H1 (cell line): ENCODE measurements around the gene TMEM117. TPM values are rescaled to one million over a fixed set of nuclear protein-coding genes. Genes with fewer than 3 reads are reported as not detected.
"Not testable (repeated sequence)": the region's sequence is repeated elsewhere in the genome, so short reads cannot be mapped to it uniquely, and the experiment has no call there.

ENCODE experiments used
- CTCF ChIA-PET: fragments of 300-600 bp; sonication (Branson Sonifier 250); formaldehyde crosslinking; loops from one replicate; lab custom pipeline; 2021; ENCODE audit not compliant: partially characterized antibody; lab: Charles Lee
- POLR2A ChIA-PET: fragments of 300-600 bp; sonication (Branson Sonifier 250); formaldehyde crosslinking; loops from one replicate; lab custom pipeline; 2021; ENCODE audit warnings: inconsistent platforms; ENCODE audit not compliant: partially characterized antibody; lab: Charles Lee
- DNase-seq, 2 experiments: peaks; one replicate each; pipeline versions ENCODE4 v3.0.0 to v3.0.0-alpha.2; 2010 to 2022; ENCODE audit warnings: low spot score in 2 of 2, low read depth in 1 of 2, mixed read lengths in 1 of 2
- FAIRE-seq: peaks from 2 replicates; lab custom pipeline; 2011; peaks lifted over from hg19 to GRCh38; lab: Jason Lieb, UNC
- H2AFZ ChIP-seq: 2 replicates; pipeline ENCODE4 v1.8.1; 2012; ENCODE audit warnings: low read length, inconsistent platforms
- H2AK5ac ChIP-seq: 2 replicates; pipeline ENCODE4 v1.6.1; 2013; ENCODE audit warnings: low read depth, low read length
- H2BK120ac ChIP-seq: replicated peaks from 2 replicates; pipeline ENCODE3; 2013; ENCODE audit warnings: low read depth, low read length, inconsistent platforms
- H2BK12ac ChIP-seq: 2 replicates; pipeline ENCODE4 v1.6.1; 2013; ENCODE audit warnings: low read depth, low read length
- H2BK15ac ChIP-seq: 2 replicates; pipeline ENCODE4 v1.6.1; 2013; ENCODE audit warnings: low read length
- H2BK20ac ChIP-seq: 2 replicates; pipeline ENCODE4 v1.6.1; 2013; ENCODE audit warnings: low read length
- H2BK5ac ChIP-seq: 2 replicates; pipeline ENCODE4 v1.6.1; 2013; ENCODE audit warnings: low read depth, low read length
- H3K14ac ChIP-seq: 2 replicates; pipeline ENCODE4 v1.6.1; 2013; ENCODE audit warnings: inconsistent platforms; ENCODE audit not compliant: insufficient read length
- H3K18ac ChIP-seq: 2 replicates; pipeline ENCODE4 v1.6.1; 2013; ENCODE audit warnings: low read length; ENCODE audit errors: extremely low read depth
- H3K23ac ChIP-seq: 2 replicates; pipeline ENCODE4 v1.6.1; 2013; ENCODE audit warnings: inconsistent platforms; ENCODE audit not compliant: insufficient read length
- H3K23me2 ChIP-seq: 2 replicates; pipeline ENCODE4 v1.6.1; 2013; ENCODE audit warnings: low read depth, low read length
- H3K27ac ChIP-seq: 2 replicates; pipeline ENCODE4 v1.6.1; 2011; ENCODE audit warnings: low read depth, low read length, inconsistent platforms
- H3K27me3 ChIP-seq, 4 experiments: replicated peaks in 1 of 4; 1 replicate in 1 of 4; 2 replicates in 3 of 4; pipeline versions ENCODE4 v1.6.1 to v1.8.1; 2011 to 2013; ENCODE audit warnings: low read length in 3 of 4, mild to moderate bottlenecking in 3 of 4, inconsistent platforms in 2 of 4, mixed read lengths in 2 of 4, moderate library complexity in 1 of 4; ENCODE audit not compliant: control insufficient read depth in 3 of 4, insufficient read depth in 3 of 4; ENCODE audit errors: extremely low read depth in 1 of 4
- H3K36me3 ChIP-seq, 4 experiments: 2 replicates each; pipeline versions ENCODE4 v1.6.1 to v1.8.1; 2011 to 2013; ENCODE audit warnings: mild to moderate bottlenecking in 4 of 4, low read length in 3 of 4, moderate library complexity in 2 of 4, control low read depth in 1 of 4, inconsistent platforms in 1 of 4; ENCODE audit not compliant: insufficient read depth in 4 of 4, control insufficient read depth in 2 of 4
- H3K4ac ChIP-seq: replicated peaks from 2 replicates; pipeline ENCODE3; 2013; ENCODE audit warnings: low read length, low read depth, mixed read lengths, inconsistent platforms; ENCODE audit not compliant: insufficient read length
- H3K4me1 ChIP-seq, 4 experiments: replicated peaks in 1 of 4; 1 replicate in 1 of 4; 2 replicates in 3 of 4; pipeline versions ENCODE4 v1.6.1 to v1.8.1; 2011 to 2013; ENCODE audit warnings: low read length in 3 of 4, inconsistent platforms in 2 of 4, mixed read lengths in 1 of 4; ENCODE audit not compliant: insufficient read depth in 4 of 4, control insufficient read depth in 3 of 4
- H3K4me2 ChIP-seq, 2 experiments: 2 replicates each; pipeline versions ENCODE4 v1.6.1 to v1.8.1; 2011 to 2013; ENCODE audit warnings: low read depth in 2 of 2, low read length in 2 of 2, control low read depth in 1 of 2, inconsistent platforms in 1 of 2, mild to moderate bottlenecking in 1 of 2; ENCODE audit not compliant: insufficient read depth in 1 of 2
- H3K4me3 ChIP-seq, 4 experiments: fragments of 200-600, 300-600 bp in 1 of 4; sonication (generic), shearing (Covaris generic), sonication (Bioruptor Twin) in 1 of 4; 2 replicates each; pipeline versions ENCODE4 v1.5.1 to v1.8.1; 2011 to 2016; ENCODE audit warnings: low read length in 4 of 4, low read depth in 3 of 4, control low read depth in 2 of 4, inconsistent platforms in 2 of 4, mild to moderate bottlenecking in 2 of 4, mixed read lengths in 1 of 4, moderate library complexity in 1 of 4; ENCODE audit not compliant: insufficient read depth in 2 of 4; ENCODE audit errors: extremely low read depth in 1 of 4
- H3K56ac ChIP-seq: replicated peaks from 2 replicates; pipeline ENCODE3; 2013; ENCODE audit warnings: low read depth, mild to moderate bottlenecking, mixed read lengths, low read length, inconsistent platforms; ENCODE audit not compliant: insufficient read length
- H3K79me1 ChIP-seq: 2 replicates; pipeline ENCODE4 v1.6.1; 2013; ENCODE audit warnings: low read depth, low read length, control low read depth
- H3K79me2 ChIP-seq, 2 experiments: 2 replicates each; pipeline versions ENCODE4 v1.6.1 to v1.8.1; 2012 to 2013; ENCODE audit warnings: low read length in 2 of 2, mild to moderate bottlenecking in 2 of 2, inconsistent platforms in 1 of 2; ENCODE audit not compliant: insufficient read depth in 2 of 2, control insufficient read depth in 1 of 2
- H3K9ac ChIP-seq, 4 experiments: replicated peaks in 1 of 4; 1 replicate in 1 of 4; 2 replicates in 3 of 4; pipeline versions ENCODE4 v1.6.1 to v1.8.1; 2011 to 2013; ENCODE audit warnings: low read depth in 3 of 4, low read length in 3 of 4, control low read depth in 2 of 4, mild to moderate bottlenecking in 2 of 4, moderate library complexity in 2 of 4, inconsistent platforms in 1 of 4; ENCODE audit errors: extremely low read depth in 1 of 4
- H3K9me3 ChIP-seq, 2 experiments: 2 replicates each; pipeline versions ENCODE4 v1.6.1 to v1.8.1; 2012 to 2013; ENCODE audit warnings: mild to moderate bottlenecking in 2 of 2, moderate library complexity in 2 of 2, control low read depth in 1 of 2, inconsistent platforms in 1 of 2, low read depth in 1 of 2, low read length in 1 of 2, mixed read lengths in 1 of 2; ENCODE audit not compliant: insufficient read depth in 2 of 2
- H4K20me1 ChIP-seq, 2 experiments: replicated peaks in 1 of 2; 2 replicates each; pipeline versions ENCODE3 to v1.8.1; 2011 to 2013; ENCODE audit warnings: inconsistent platforms in 2 of 2, low read length in 2 of 2, mild to moderate bottlenecking in 1 of 2; ENCODE audit not compliant: insufficient read depth in 2 of 2, control insufficient read depth in 1 of 2
- H4K5ac ChIP-seq: 2 replicates; pipeline ENCODE4 v1.6.1; 2013; ENCODE audit warnings: low read length, low read depth, mixed read lengths, inconsistent platforms; ENCODE audit not compliant: insufficient read length
- H4K8ac ChIP-seq: 2 replicates; pipeline ENCODE4 v1.8.0; 2013; ENCODE audit warnings: mild to moderate bottlenecking, moderate library complexity, low read length, inconsistent platforms; ENCODE audit not compliant: insufficient read depth; ENCODE audit errors: extremely low read depth
- H4K91ac ChIP-seq: replicated peaks from 2 replicates; pipeline ENCODE3; 2013; ENCODE audit warnings: low read length, mixed read lengths, inconsistent platforms; ENCODE audit not compliant: insufficient read length
- CREB1 ChIP-seq: IDR thresholded peaks from 2 replicates; pipeline ENCODE4 v1.6.1; 2012; ENCODE audit warnings: inconsistent platforms
- CTCF ChIP-seq, 3 experiments: IDR thresholded peaks; 1 replicate in 2 of 3; 2 replicates in 1 of 3; pipeline versions ENCODE4 v1.5.1 to v1.6.1; 2011; ENCODE audit warnings: low read length in 3 of 3, mild to moderate bottlenecking in 3 of 3, inconsistent platforms in 2 of 3, low read depth in 1 of 3, moderate library complexity in 1 of 3; ENCODE audit not compliant: insufficient read depth in 1 of 3; ENCODE audit errors: control extremely low read depth in 1 of 3
- MAX ChIP-seq: IDR thresholded peaks from 2 replicates; pipeline ENCODE4 v1.6.1; 2012; ENCODE audit warnings: inconsistent platforms
- SAP30 ChIP-seq: fragments of 300-600 bp; sonication (generic); IDR thresholded peaks from 2 replicates; pipeline ENCODE4 v1.7.1; 2012; ENCODE audit warnings: low read length, moderate library complexity, mild to moderate bottlenecking, inconsistent platforms; ENCODE audit not compliant: insufficient read depth, insufficient replicate concordance
- WGBS, 2 experiments: shearing (Covaris generic) in 1 of 2; methylation state at CpG; one replicate each; pipeline versions ENCODE4 v1.1.6 to v1.1.7; 2013 to 2015; ENCODE audit warnings: low lambda C conversion rate in 2 of 2, mixed read lengths in 2 of 2, inconsistent platforms in 1 of 2, low coverage in 1 of 2, missing lambda C conversion rate in 1 of 2; ENCODE audit not compliant: insufficient replicate concordance in 2 of 2, insufficient coverage in 1 of 2, insufficient read length in 1 of 2; ENCODE audit errors: extremely low coverage in 1 of 2, missing lambda C conversion rate in 1 of 2; 5-methylcytosine and 5-hydroxymethylcytosine counted together
- polyA plus RNA-seq, 7 experiments: library from polyadenylated mRNA; depleted of rRNA in 3 of 7; stranded (reverse) in 5 of 7; unstranded in 2 of 7; fragments of >200 nt in 5 of 7; fragments of 200-250 nt in 2 of 7; gene quantifications; 1 replicate in 5 of 7; 2 replicates in 1 of 7; 4 replicates in 1 of 7; pipeline versions ENCODE4 v1.2.1 to v1.2.3, GENCODE V29; 2011 to 2013; ENCODE audit warnings: missing spikeins in 2 of 7, mixed read lengths in 2 of 7
- total RNA-seq: library from RNA; stranded (reverse); fragmentation: NEBNext Ultra II Directional; extraction: Animal tissue kit (Norgen Biotek cat#: 25700); gene quantifications from 2 replicates; pipeline ENCODE4 v1.2.1, GENCODE V29; 2021

Gene TMEM117
- total and polyA plus RNA-seq, 2 of the 8 experiments (the other 6 are each of a cell fraction or from before 2014, with no cell fraction given) = 0.80 to 1.4 TPM

- TF ChIP-seq CTCF (IDR thresholded peaks at IDR 0.05; ENCODE audit: control extremely low read depth in 1 of 3, insufficient read depth in 1 of 3, low read depth in 1 of 3, low read length in 3 of 3) (no peak), SAP30 (no peak), CREB1 (no peak), MAX (no peak)
These were observed 357.4 kb downstream of the TMEM117 start (continued) for GRCh38 chr12:44193281-44193680.

- WGBS, 2 experiments = 91% methylated on average over 1 of the region's 1 CpG; no CpG with 5 or more reads in 1 of the 2 experiments
- CTCF ChIA-PET, H3K4me1 ChIP-seq: not testable (repeated sequence)
These were observed 359.8 kb downstream of the TMEM117 start for GRCh38 chr12:44195719-44196118.

More at GRCh38 chr12:44195719-44196118, 359.8 kb downstream of the TMEM117 start:
- H4K20me1 ChIP-seq, H3K27me3 ChIP-seq, H3K9ac ChIP-seq, H3K56ac ChIP-seq, H2BK120ac ChIP-seq, H3K14ac ChIP-seq, H4K5ac ChIP-seq, H2BK20ac ChIP-seq, H3K9me3 ChIP-seq, H3K4ac ChIP-seq, H3K4me3 ChIP-seq, H2BK12ac ChIP-seq, DNase-seq, POLR2A ChIA-PET, H4K8ac ChIP-seq, H2BK15ac ChIP-seq, H3K36me3 ChIP-seq, FAIRE-seq, H3K23ac ChIP-seq, H2BK5ac ChIP-seq, H3K18ac ChIP-seq, H3K4me2 ChIP-seq, H3K79me1 ChIP-seq, H2AK5ac ChIP-seq, H2AFZ ChIP-seq, H3K23me2 ChIP-seq, H4K91ac ChIP-seq, H3K79me2 ChIP-seq, H3K27ac ChIP-seq: not testable (repeated sequence)
